Prostate gland (tissue), 2 donors: ENCODE results near the gene SCN1B. TPM values are rescaled to one million over a fixed set of nuclear protein-coding genes. Genes with fewer than 3 reads are reported as not detected.
"Not testable (repeated sequence)": the region's sequence is repeated elsewhere in the genome, so short reads cannot be mapped to it uniquely, and the experiment has no call there.

ENCODE experiments used
- DNase-seq: peaks from one replicate; pipeline ENCODE4 v3.0.0-alpha.2; 2019; ENCODE audit warnings: low spot score
- H3K27ac ChIP-seq, 2 donors: fragments of 200-600 bp; sonication (generic); 2 replicates each; pipeline ENCODE4 v1.5.1; 2017 to 2019
- H3K27me3 ChIP-seq: fragments of 200-600 bp; sonication (generic); replicated peaks from 2 replicates; pipeline ENCODE4 v1.5.1; 2019; ENCODE audit not compliant: insufficient read depth
- H3K36me3 ChIP-seq, 2 donors: fragments of 200-600 bp; sonication (generic); 1 replicate in 1 of 2; 2 replicates in 1 of 2; pipeline versions ENCODE4 v1.5.1 to v1.8.1; 2017 to 2019
- H3K4me1 ChIP-seq: fragments of 200-600 bp; sonication (generic); replicated peaks from 2 replicates; pipeline ENCODE4 v1.5.1; 2019
- H3K4me3 ChIP-seq, 2 donors: fragments of 200-600 bp; sonication (generic); 2 replicates each; pipeline ENCODE4 v1.5.1; 2017 to 2019
- H3K9me3 ChIP-seq: fragments of 200-600 bp; sonication (generic); 2 replicates; pipeline ENCODE4 v1.5.1; 2017
- CTCF ChIP-seq, 4 experiments: fragments of 200-600 bp in 2 of 4; fragments of 450-650 bp in 2 of 4; sonication (generic) in 2 of 4; IDR thresholded peaks; 1 replicate in 3 of 4; 2 replicates in 1 of 4; pipeline ENCODE4 v1.5.1; 2016 to 2019; ENCODE audit warnings: antibody characterized with exemption in 4 of 4, mild to moderate bottlenecking in 2 of 4, moderate library complexity in 2 of 4
- POLR2A ChIP-seq: fragments of 450-650 bp; IDR thresholded peaks from one replicate; pipeline ENCODE4 v1.6.1; 2016; ENCODE audit warnings: antibody characterized with exemption, mild to moderate bottlenecking
- POLR2AphosphoS5 ChIP-seq: sonication (generic); formaldehyde crosslinking; IDR thresholded peaks from one replicate; pipeline ENCODE4 v1.6.1; 2017; ENCODE audit warnings: antibody characterized with exemption
- WGBS: methylation state at CpG from one replicate; pipeline ENCODE4 v1.1.5; 2018; 5-methylcytosine and 5-hydroxymethylcytosine counted together
- intact Hi-C: fragments of 100-400 bp; cut with DNase I; formaldehyde crosslinking; loops from one replicate; pipeline ENCODE4 v1.14.2; 2022
- total RNA-seq, 2 donors: library from RNA; depleted of rRNA; stranded (reverse); fragments of >200 nt; gene quantifications; one replicate each; pipeline ENCODE4 v1.1.0, GENCODE V29; 2016

Gene SCN1B
- total RNA-seq, 2 donors from 2014 or later = 9.7 to 10.6 TPM

DNA sequence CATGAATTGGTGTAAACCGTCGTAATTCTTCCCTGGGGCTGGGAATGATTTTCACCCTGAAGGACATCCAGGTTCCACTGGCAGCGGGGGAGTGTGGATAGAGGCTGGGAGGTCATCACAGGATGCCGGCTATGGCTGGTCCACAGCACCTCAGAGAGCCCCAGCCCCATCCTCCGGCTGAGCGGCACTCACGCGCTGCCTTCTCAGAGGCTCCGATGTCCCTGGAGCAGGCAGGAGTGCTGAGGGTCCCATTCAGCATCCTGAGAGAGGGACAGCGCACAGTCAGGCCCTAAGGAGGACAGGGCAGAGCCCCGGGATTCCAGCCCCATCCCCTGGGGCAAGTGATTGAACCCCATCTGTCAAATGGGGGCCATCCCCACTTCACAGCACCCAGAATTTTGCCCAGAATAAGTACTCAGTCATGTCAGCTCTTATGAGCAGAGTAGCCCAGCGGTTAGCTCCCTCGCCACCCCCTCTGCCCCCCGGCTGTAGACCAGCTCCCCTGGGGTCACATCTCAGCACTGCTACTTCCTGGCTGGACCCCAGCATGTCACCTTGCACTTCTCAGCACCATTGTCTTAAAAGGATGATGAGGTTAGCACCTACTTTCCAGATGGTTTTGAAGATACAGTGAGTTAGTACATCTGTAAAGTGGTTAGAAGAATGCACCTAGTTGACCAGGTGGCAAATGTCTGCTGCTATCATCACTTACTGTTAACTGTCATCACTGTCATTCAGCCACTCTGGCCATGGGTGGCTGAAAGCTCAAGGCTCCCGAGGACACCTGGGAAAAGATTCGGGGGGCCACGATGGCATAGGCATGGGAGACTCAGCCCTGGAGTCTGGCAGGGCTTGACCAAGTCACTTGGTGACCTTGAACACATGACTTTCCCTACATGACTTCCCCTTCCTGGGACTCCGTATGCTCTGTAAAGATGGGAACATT is 18.3 kb upstream of the SCN1B start:
- no peak for DNase-seq
- peaks cover 4 to 9% of the 10 kb centered on the region in 2 donors for H3K36me3 ChIP-seq
- no peak overlapping the region for H3K27ac ChIP-seq
- H3K9me3 ChIP-seq = no peaks in the 10 kb centered on the region
- no peaks in the 10 kb centered on the region for H3K27me3 ChIP-seq
- WGBS = 89% methylated on average over 18 of the region's 18 CpGs
- TF ChIP-seq CTCF (IDR thresholded peaks at IDR 0.05) (no peak), POLR2A (no peak), POLR2AphosphoS5 (no peak)
- no peaks in the 10 kb centered on the region for H3K4me1 ChIP-seq
- intact Hi-C loops = loop anchor here (2.0 kb wide), 1 partner anchor 39 kb away; no protein-coding TSS in a partner anchor
- no peak overlapping the region for H3K4me3 ChIP-seq

- peak; percentile 64 for DNase-seq
- no peaks in the 10 kb centered on the region for H3K4me1 ChIP-seq
- H3K36me3 ChIP-seq = peaks cover 9 to 11% of the 10 kb centered on the region in 2 donors
- TF ChIP-seq POLR2AphosphoS5 (peak; percentile 68), CTCF (IDR thresholded peaks at IDR 0.05) (peak; percentile 93 to 98 (median 96)), POLR2A (no peak)
- H3K4me3 ChIP-seq = no peak overlapping the region
- 51% methylated on average over 31 of the region's 32 CpGs for WGBS
- H3K27me3 ChIP-seq = no peaks in the 10 kb centered on the region
- intact Hi-C loops = loop anchor here (2.0 kb wide), 1 partner anchor 40 kb away; no protein-coding TSS in a partner anchor
- no peak overlapping the region for H3K27ac ChIP-seq
- H3K9me3 ChIP-seq = no peaks in the 10 kb centered on the region
Observed at GRCh38 chr19:35013041-35013819, 17.0 kb upstream of the SCN1B start.

GRCh38 chr19:35013820-35014754 is 16.2 kb upstream of the SCN1B start:
- no peaks in the 10 kb centered on the region for H3K9me3 ChIP-seq
- H3K27ac ChIP-seq = no peak overlapping the region
- H3K4me3 ChIP-seq = no peak overlapping the region
- peaks cover 11 to 13% of the 10 kb centered on the region in 2 donors for H3K36me3 ChIP-seq
- no peaks in the 10 kb centered on the region for H3K27me3 ChIP-seq
- no peak for DNase-seq
- TF ChIP-seq CTCF (IDR thresholded peaks at IDR 0.05) (no peak), POLR2A (no peak), POLR2AphosphoS5 (no peak)
- no peaks in the 10 kb centered on the region for H3K4me1 ChIP-seq
- intact Hi-C loops = loop anchor here (2.0 kb wide), 1 partner anchor 41 kb away; no protein-coding TSS in a partner anchor
- 84% methylated on average over 23 of the region's 23 CpGs for WGBS

- H3K27ac ChIP-seq, H3K4me3 ChIP-seq, H3K4me1 ChIP-seq, DNase-seq, intact Hi-C loops, H3K27me3 ChIP-seq, H3K9me3 ChIP-seq: not testable (repeated sequence)
- WGBS = 87% methylated on average over 4 of the region's 4 CpGs
- peaks cover 11 to 19% of the 10 kb centered on the region in 2 donors for H3K36me3 ChIP-seq
Observed at GRCh38 chr19:35014774-35015173, 15.5 kb upstream of the SCN1B start.
